ENCODE results near the gene GAD1. TPM values are rescaled to one million over a fixed set of nuclear protein-coding genes. Genes with fewer than 3 reads are reported as not detected.

Gene GAD1
- total RNA-seq, 3 donors from 2014 or later, result 0.15 to 0.66 (median 0.48) TPM

DNA sequence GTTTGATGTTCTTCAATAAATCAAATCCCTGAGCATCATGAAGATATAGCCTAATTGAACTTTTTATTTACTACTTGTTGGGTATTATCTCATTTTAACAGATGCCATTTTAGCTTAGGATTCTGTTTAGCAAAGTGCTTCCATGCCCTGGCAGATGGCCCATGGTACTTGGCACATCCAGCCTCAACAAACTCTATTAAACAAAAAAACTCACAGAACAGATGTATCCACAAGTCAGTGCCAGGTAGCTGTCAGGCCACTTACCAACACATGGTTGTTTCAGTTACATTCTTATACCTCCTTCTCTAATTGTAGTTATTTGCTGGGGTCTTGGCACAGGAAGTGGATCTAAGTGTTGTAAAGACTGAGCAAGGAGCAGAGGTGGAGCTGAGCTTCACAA lies 29.6 kb downstream of the GAD1 start:
- H3K4me3 ChIP-seq, result no peak overlapping the region
- TF ChIP-seq POLR2A (IDR thresholded peaks at IDR 0.05), result no peak
- TF ChIP-seq, protein P1, sequence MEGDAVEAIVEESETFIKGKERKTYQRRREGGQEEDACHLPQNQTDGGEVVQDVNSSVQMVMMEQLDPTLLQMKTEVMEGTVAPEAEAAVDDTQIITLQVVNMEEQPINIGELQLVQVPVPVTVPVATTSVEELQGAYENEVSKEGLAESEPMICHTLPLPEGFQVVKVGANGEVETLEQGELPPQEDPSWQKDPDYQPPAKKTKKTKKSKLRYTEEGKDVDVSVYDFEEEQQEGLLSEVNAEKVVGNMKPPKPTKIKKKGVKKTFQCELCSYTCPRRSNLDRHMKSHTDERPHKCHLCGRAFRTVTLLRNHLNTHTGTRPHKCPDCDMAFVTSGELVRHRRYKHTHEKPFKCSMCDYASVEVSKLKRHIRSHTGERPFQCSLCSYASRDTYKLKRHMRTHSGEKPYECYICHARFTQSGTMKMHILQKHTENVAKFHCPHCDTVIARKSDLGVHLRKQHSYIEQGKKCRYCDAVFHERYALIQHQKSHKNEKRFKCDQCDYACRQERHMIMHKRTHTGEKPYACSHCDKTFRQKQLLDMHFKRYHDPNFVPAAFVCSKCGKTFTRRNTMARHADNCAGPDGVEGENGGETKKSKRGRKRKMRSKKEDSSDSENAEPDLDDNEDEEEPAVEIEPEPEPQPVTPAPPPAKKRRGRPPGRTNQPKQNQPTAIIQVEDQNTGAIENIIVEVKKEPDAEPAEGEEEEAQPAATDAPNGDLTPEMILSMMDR (IDR thresholded peaks at IDR 0.05), result no peak
- no peak for DNase-seq (ENCODE audit: low spot score in 2 of 2)
- peaks cover 0 to 8% of the 10 kb centered on the region in 2 donors for H3K27me3 ChIP-seq
- H3K9me3 ChIP-seq, result no peaks in the 10 kb centered on the region
- no peaks in the 10 kb centered on the region for H3K4me1 ChIP-seq
- intact Hi-C loops (cut with DNase I; ENCODE audit: low total_unique reads), result no loop called here
- H3K36me3 ChIP-seq, result no peaks in the 10 kb centered on the region
- H3K27ac ChIP-seq, result no peak overlapping the region

DNA sequence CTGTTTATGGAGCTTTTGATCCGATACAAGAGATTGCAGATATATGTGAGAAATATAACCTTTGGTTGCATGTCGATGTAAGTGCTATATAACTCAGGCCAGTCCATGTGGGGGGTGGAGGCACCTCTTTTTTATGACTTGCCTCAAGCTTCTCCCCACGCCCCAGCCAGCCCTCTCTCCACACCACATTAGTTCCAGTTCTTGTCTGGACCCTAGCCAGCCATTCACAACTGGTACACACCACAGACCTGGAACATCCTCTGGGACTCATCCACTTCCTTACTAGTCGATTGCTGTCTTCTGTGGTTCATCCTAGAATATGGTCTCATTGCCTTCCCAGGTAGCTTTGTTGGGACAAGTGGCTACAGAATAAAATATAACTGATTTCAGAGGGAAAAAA lies 31.0 kb downstream of the GAD1 start:
- no peak overlapping the region for H3K27ac ChIP-seq
- H3K4me1 ChIP-seq, result no peaks in the 10 kb centered on the region
- H3K27me3 ChIP-seq, result peaks cover 0 to 8% of the 10 kb centered on the region in 2 donors
- no peak overlapping the region for H3K4me3 ChIP-seq
- no peak for DNase-seq (ENCODE audit: low spot score in 2 of 2)
- intact Hi-C loops (cut with DNase I; ENCODE audit: low total_unique reads), result no loop called here
- H3K9me3 ChIP-seq, result no peaks in the 10 kb centered on the region
- TF ChIP-seq POLR2A (IDR thresholded peaks at IDR 0.05) (no peak), POLR2AphosphoS5 (IDR thresholded peaks at IDR 0.05) (no peak)
- TF ChIP-seq, protein P1 (IDR thresholded peaks at IDR 0.05), result no peak
- H3K36me3 ChIP-seq, result no peaks in the 10 kb centered on the region

DNA sequence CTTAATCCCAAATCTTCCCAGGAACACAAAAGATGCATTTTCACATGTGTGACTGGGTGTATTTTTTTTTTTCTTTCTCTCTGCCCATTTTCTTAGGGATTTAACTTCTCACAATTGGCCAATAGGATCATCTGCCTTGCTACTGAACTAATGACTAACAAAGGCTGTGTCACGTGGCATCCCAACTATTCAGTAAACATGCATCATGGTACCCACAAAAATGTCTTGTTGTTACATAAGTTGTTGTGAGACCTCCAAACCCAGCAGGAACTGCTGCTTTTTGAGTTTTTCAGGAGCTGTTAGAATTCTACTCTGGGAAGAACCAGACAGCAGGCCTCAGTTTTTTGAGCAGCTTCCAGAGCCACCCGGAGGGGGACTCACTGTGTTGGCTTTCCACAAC lies 31.9 kb downstream of the GAD1 start:
- intact Hi-C loops (cut with DNase I; ENCODE audit: low total_unique reads), result no loop called here
- Histone ChIP-seq H3K4me1 (no peaks in the 10 kb centered on the region), H3K27me3 (peaks cover 0 to 8% of the 10 kb centered on the region in 2 donors), H3K36me3 (no peaks in the 10 kb centered on the region), H3K27ac (no peak overlapping the region), H3K4me3 (no peak overlapping the region), H3K9me3 (no peaks in the 10 kb centered on the region)
- TF ChIP-seq POLR2AphosphoS5 (IDR thresholded peaks at IDR 0.05), result no peak
- TF ChIP-seq, protein P1 (IDR thresholded peaks at IDR 0.05), result no peak
- TF ChIP-seq POLR2A (IDR thresholded peaks at IDR 0.05), result no peak
- no peak for DNase-seq (ENCODE audit: low spot score in 2 of 2)

DNA sequence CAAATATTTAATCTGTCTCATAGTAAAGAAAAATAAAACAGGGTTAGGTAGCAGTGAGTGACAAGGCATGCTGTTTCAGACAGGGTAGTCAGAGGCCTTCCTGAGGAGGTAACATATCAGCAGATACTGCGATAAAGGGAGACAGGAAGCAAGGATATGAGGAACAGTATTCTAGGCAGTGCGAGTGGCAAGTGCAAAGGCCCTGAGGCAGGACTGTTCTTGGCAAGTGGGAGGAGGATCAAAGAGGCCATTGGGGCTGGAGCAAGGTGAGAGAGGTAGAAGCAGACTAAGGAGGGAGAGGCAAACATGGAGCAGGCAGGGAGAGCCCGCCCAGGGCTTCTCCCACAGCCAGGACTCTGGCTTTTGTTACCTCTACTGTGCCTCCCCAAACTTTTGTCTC lies 33.6 kb downstream of the GAD1 start:
- DNase-seq (ENCODE audit: low spot score in 2 of 2), result no peak
- intact Hi-C loops (cut with DNase I; ENCODE audit: low total_unique reads), result no loop called here
- Histone ChIP-seq H3K9me3 (no peaks in the 10 kb centered on the region), H3K4me3 (no peak overlapping the region), H3K36me3 (no peaks in the 10 kb centered on the region), H3K4me1 (no peaks in the 10 kb centered on the region), H3K27me3 (peaks cover 0 to 4% of the 10 kb centered on the region in 2 donors), H3K27ac (no peak overlapping the region)
- TF ChIP-seq, protein P1 (IDR thresholded peaks at IDR 0.05), result no peak
- no peak for TF ChIP-seq POLR2A (IDR thresholded peaks at IDR 0.05)

DNA sequence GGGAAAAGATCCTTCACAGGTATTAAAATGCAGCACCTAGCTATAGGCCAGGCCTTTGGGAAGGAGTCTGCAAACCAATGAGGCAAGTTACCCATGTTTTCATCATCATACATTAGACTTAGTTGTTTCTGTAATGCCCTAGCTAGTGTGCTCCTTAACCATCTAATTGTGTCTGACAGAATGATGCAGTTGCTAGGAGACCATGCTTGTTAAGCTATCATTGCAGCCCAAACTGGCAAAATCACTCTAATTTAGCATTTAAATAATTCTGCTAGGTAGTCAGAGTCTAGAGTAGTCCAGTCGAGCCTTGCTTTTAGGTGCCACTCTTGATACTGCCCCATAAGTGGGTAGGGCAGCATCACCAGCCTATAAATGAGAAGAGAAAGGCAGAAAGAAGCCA lies 34.9 kb downstream of the GAD1 start:
- no peak for DNase-seq (ENCODE audit: low spot score in 2 of 2)
- H3K4me3 ChIP-seq, result no peak overlapping the region
- no peaks in the 10 kb centered on the region for H3K9me3 ChIP-seq
- no peaks in the 10 kb centered on the region for H3K27me3 ChIP-seq
- no peaks in the 10 kb centered on the region for H3K4me1 ChIP-seq
- no peaks in the 10 kb centered on the region for H3K36me3 ChIP-seq
- H3K27ac ChIP-seq, result no peak overlapping the region
- TF ChIP-seq, protein P1 (IDR thresholded peaks at IDR 0.05), result no peak
- TF ChIP-seq POLR2A (IDR thresholded peaks at IDR 0.05) (no peak), POLR2AphosphoS5 (IDR thresholded peaks at IDR 0.05) (no peak)
- intact Hi-C loops (cut with DNase I; ENCODE audit: low total_unique reads), result no loop called here

Measured in breast epithelium (tissue), 4 donors.